ENCODE results near the gene TAC4.

GRCh38 chr17:49830605-49831004, 17.3 kb downstream of the TAC4 start:
- TF ChIP-seq POLR2A (IDR thresholded peaks at IDR 0.05; ENCODE audit: low read depth, low read length): no peak
- TF ChIP-seq SPI1 (IDR thresholded peaks at IDR 0.05; ENCODE audit: low read depth, low read length): no peak
- no peak for TF ChIP-seq POLR2AphosphoS5 (IDR thresholded peaks at IDR 0.05; ENCODE audit: low read depth, low read length)
- no peak for TF ChIP-seq TAF1 (IDR thresholded peaks at IDR 0.05; ENCODE audit: low read depth, low read length)

All from GM12891 (cell line).